SH-SY5Y (cell line): ENCODE measurements around the gene EEPD1.

Source experiments
- GATA2 ChIP-seq: IDR thresholded peaks from 2 replicates; pipeline ENCODE4 v1.6.1; 2011; ENCODE audit warnings: mild to moderate bottlenecking, low read depth, low read length
- GATA3 ChIP-seq: IDR thresholded peaks from 2 replicates; pipeline ENCODE4 v1.6.1; 2011; ENCODE audit warnings: low read depth, mild to moderate bottlenecking, low read length, moderate library complexity

Gene EEPD1

DNA sequence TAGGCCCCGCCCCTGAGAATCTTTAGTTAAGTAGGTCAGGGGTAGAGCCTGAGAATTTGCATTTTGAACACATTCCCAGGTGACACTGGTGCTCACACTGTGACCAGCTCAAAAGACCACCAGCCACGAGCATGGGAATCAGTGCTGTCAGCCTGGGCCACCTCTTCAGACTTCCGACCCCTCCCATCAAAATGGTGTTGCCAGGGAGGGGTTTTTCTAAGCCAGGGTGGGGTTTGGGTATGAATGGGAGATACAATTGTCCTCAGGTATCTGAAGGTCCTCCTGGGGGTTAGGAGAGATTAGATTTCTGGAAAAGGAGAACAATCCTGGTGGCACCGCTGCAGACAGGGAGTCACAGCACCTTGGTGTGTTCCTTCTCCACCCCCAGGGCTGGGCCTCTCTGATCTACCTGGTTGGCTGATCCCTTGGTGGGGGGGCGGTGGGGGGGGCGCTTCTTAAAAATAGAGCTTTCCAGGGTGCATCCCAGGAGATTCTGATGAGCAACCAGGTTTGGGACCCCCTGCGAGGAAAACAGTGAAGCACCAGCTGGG, 125.1 kb downstream of the EEPD1 start:
- TF ChIP-seq GATA2 (no peak), GATA3 (no peak)

- no peak for TF ChIP-seq GATA3
- TF ChIP-seq GATA2 = no peak
Observed at GRCh38 chr7:36278620-36279172, 125.6 kb downstream of the EEPD1 start.

- TF ChIP-seq GATA2 = no peak
- TF ChIP-seq GATA3 = no peak
Observed at GRCh38 chr7:36279200-36279925, 126.3 kb downstream of the EEPD1 start.

GRCh38 chr7:36279926-36280315, 126.9 kb downstream of the EEPD1 start:
- no peak for TF ChIP-seq GATA3
- TF ChIP-seq GATA2 = no peak

DNA sequence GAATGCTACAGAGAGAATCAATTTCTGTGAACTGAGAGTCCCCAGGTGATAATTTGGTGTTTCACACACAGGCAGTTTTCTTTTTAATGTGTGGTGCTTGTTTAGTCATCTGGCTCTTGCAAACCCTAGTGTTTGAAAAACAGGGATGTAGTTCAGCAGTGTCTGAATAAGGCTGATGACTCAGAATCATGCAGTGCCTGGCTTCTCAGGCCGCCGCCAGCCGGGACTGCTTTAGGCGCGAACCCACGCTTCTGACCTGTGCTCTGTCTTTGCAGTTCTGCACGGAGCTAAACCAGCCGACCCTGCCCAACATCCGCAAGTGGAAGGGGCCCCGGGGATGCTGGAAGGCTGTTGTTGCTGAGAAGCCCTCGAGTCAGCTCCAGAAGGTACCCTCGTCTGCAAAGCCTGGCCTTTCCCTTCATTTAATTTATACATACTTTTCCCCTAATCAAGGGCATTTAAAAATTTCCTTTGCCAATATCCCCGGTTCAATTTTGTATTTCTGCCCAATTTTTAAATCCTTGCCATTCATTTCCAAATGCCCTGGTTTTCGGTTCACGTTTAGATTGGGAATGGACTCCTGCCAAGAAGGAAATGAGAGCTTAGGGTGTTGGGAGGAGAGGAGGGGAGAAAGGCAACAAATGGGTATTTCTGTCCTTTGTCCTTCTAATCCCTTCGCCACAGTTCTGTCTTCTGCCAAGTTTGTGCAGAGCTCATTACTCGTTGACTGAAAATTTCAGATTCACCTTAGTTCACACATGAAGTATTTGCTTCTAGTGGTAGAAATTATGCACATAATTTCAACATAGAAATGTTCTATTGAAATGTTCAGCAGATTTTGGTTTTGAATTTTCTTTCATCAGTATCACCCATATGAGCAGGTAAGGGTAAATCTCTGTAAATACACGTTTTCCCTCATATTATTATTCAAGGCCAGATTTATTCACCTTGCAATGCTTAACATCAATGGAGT, 128.1 kb downstream of the EEPD1 start:
- TF ChIP-seq GATA2 (no peak), GATA3 (no peak)

DNA sequence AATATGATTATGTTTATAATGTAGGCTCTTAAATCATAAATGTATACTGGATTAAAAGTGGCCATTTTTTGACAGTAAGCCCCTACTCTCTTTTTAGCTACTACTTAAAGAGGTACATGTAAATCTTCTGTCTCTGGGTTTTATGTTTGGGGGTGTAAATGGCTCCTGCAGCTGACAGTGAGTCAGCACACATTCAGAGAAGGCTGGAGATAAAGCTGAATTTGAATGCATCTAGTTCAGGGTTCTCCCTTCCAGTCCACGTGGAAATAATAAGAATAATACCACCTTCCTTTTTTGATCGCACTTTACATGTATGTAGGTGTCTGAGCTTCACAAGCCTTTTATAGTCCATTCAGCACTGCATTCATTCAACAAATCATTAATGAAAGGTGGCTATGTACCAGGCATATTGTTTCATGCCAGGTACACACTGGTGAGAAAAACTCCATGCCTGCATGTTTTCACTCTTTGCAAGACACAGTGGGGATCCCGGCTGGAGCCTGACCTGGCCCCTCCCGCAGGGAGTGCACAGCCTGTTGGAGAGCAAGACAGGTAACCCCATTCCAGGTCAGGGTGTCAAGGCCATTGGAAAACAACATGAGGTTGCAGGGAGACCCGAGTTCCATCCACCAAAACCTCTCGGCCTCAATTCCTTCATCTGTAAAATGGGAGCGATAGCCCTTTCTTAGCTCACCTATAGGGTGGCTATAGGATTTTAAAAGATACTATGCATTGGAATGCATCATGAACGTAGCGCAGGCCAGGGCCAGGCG, 129.1 kb downstream of the EEPD1 start:
- TF ChIP-seq GATA2 (no peak), GATA3 (no peak)

- TF ChIP-seq GATA2 (no peak), GATA3 (no peak)
Observed at GRCh38 chr7:36283181-36283580, 130.1 kb downstream of the EEPD1 start.

DNA sequence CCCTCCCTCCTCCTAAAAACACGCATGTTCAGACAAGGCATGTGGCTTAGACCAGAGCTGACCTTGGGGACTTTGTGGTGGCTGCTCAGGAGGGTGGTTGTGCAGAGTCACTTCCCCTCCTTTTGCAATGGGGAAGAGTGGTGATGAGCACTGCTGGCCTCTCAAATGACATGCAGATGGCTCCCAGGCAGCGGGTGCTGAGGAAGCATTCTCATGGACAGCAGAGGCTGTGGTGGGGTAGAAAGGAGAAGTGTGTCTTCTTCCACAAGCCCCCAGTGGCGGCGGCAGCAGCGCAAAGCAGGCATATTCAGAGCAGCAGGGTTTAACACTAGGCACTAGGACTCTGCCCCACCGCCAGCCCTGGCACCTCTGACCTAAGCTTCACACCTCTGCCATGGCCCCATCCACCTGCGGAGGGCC, 130.7 kb downstream of the EEPD1 start:
- no peak for TF ChIP-seq GATA3
- TF ChIP-seq GATA2 = no peak

GRCh38 chr7:36284456-36285090, 131.5 kb downstream of the EEPD1 start:
- TF ChIP-seq GATA2 = no peak
- TF ChIP-seq GATA3 = no peak

GRCh38 chr7:36285276-36285675, 132.2 kb downstream of the EEPD1 start:
- no peak for TF ChIP-seq GATA2
- no peak for TF ChIP-seq GATA3

- TF ChIP-seq GATA3 = no peak
- no peak for TF ChIP-seq GATA2
Observed at GRCh38 chr7:36286226-36286625, 133.2 kb downstream of the EEPD1 start.

- TF ChIP-seq GATA3 (no peak), GATA2 (no peak)
Observed at GRCh38 chr7:36286688-36287087, 133.6 kb downstream of the EEPD1 start.

DNA sequence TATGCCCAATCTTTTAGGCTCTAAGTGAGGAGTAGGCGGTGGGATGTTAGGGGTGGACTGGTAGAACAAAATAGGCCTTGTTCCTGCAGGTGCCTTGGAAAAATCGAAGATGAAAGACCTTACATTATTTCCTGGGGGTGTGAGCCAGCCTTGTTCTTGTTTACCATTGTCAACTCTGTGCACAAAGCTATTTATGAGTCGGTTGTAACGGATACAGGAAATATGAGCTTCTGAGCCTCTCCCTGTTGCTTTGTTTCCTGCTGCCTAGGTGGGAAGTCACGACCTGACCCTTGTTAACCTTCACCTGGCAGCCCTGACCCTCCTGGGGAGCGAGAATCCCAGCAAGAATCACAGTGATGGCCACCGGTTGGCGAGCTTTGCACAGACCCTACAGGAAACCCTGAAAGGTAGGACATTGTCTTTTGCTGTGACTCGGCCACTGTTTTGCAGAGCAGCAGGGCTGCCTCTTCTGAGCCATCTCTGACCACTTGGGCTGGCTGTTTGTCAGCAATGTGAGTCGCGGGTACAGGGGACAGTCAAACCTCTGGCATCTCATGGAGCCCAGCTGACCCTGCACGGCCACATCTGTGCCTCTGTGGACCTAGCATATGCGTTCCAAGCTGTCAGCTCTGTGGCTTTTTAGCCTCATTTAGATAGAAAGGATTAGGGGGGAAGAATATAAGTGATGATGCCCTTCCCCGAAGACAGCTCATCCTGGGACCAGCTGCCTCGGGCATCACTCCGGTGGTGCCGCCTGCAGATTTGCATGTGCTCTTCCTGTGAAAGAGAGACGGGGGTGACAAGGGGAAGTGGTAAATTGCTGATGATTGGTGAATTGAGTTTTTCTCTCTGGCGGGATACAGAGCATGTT, 134.6 kb downstream of the EEPD1 start:
- TF ChIP-seq GATA3 = no peak
- no peak for TF ChIP-seq GATA2
